Pancreas (tissue), 10 donors: ENCODE results near the gene RPRD1B. TPM values are rescaled to one million over a fixed set of nuclear protein-coding genes. Genes with fewer than 3 reads are reported as not detected.
"Not testable (repeated sequence)": the region's sequence is repeated elsewhere in the genome, so short reads cannot be mapped to it uniquely, and the experiment has no call there.

Experiments
- ATAC-seq, 4 donors: fragments of 200-7000 bp; cut with Tn5 transposase; one replicate each; pipeline versions ENCODE4 v1.8.0 to v1.9.1; 2020; ENCODE audit warnings: mild to moderate bottlenecking in 4 of 4, moderate library complexity in 4 of 4
- DNase-seq, 6 donors: peaks; one replicate each; pipeline ENCODE4 v3.0.0-alpha.2; 2020
- FAIRE-seq: peaks from 2 replicates; lab custom pipeline; 2012; peaks lifted over from hg19 to GRCh38; lab: Jason Lieb, UNC
- H3K27ac ChIP-seq, 4 donors: fragments of 200-600 bp; sonication (generic); 1 replicate in 3 of 4; 2 replicates in 1 of 4; pipeline versions ENCODE4 v1.5.0 to v1.8.0; 2020
- H3K27me3 ChIP-seq, 4 donors: fragments of 200-600 bp; one replicate each; pipeline ENCODE4 v1.8.0; 2021
- H3K36me3 ChIP-seq, 3 donors: fragments of 200-600 bp; sonication (generic) in 1 of 3; one replicate each; pipeline versions ENCODE4 v1.5.0 to v1.8.0; 2020 to 2021
- H3K4me1 ChIP-seq, 3 donors: fragments of 200-600 bp; one replicate each; pipeline ENCODE4 v1.8.0; 2021
- H3K4me3 ChIP-seq, 4 donors: fragments of 200-600 bp; sonication (generic) in 2 of 4; one replicate each; pipeline versions ENCODE4 v1.5.0 to v1.8.0; 2020 to 2021
- H3K9me3 ChIP-seq, 4 donors: fragments of 200-600 bp; one replicate each; pipeline ENCODE4 v1.8.0; 2021
- WGBS, 2 donors: extraction: QIAGEN DNeasy Blood & Tissue Kit; methylation state at CpG; one replicate each; pipeline ENCODE4 v1.1.7; 2013; 5-methylcytosine and 5-hydroxymethylcytosine counted together
- intact Hi-C, 3 donors: fragments of 100-400 bp; cut with DNase I; formaldehyde crosslinking; loops; one replicate each; pipeline versions ENCODE4 v1.11.1 to v1.14.2; 2022
- polyA plus RNA-seq, 2 donors: library from polyadenylated mRNA; stranded (reverse); fragments of 200-250 nt; gene quantifications; one replicate each; pipeline ENCODE4 v1.2.3, GENCODE V29; 2013
- total RNA-seq, 6 donors: library from RNA; stranded (reverse); fragmentation: NEBNext Ultra II Directional in 4 of 6; extraction: Animal tissue kit (Norgen Biotek cat#: 25700) in 4 of 6; gene quantifications; one replicate each; pipeline versions ENCODE4 v1.2.1 to v1.2.4, GENCODE V29; 2021 to 2023
- TF ChIP-seq, protein P1 (sequence below), 4 donors: fragments of 200-600 bp; sonication (generic) in 3 of 4; IDR thresholded peaks; one replicate each; pipeline versions ENCODE4 v1.5.0 to v1.8.0; 2021; ENCODE audit warnings: antibody characterized with exemption in 4 of 4
- donor health status: healthy with polysubstance abuse.
- donor health status: DM: no; HTN: no; CAD: no; lungs with moderate emphysema.
- donor health status: DM: no; HTN: no; CAD: no.
- donor health status: control.
- donor health status: control.
- donor health status: Bipolar disorder and iron deficiency.
- donor health status: DM: yes; HTN: yes; CAD: no.
- donor health status: DM: no; HTN: no; CAD: no.
- donor health status: DM: no; HTN: no; CAD: no.
- donor health status: DM: yes; HTN: yes; CAD: no.

The RPRD1B gene
- total and polyA plus RNA-seq, 8 donors, result 6.0 to 19.7 (median 12.0) TPM

DNA sequence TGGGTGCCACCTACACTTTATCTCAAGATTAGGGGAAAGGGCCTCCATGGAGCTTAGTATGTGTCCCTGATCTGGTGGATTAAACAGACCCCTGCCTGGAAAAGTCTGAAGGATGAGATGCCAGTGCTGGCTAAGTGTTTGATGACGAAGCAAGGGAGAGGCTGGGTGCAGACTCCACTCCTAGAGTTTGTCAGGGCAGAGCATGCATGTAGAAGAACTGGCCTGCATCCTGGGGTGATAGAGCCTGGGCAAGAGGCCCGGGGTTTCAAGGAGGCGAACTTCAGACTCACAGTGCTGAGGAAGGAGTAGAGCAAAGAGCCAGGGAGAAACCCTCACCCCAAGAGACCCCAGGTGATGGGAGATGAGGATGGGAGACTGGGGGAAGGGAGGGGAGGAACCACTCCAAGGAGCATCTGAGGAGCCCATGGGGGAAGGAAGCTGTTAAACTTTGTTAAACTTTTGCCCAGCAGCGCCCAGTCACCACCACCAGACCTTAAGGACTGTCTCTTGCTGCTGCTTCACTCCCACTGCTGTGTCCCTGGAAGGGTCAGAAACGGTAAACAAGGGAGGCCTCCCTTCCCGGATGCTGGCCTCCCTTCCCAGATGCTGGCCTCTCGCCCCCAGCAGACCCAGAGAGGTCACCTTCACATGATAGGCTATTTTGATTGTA lies 61.6 kb downstream of the RPRD1B start:
- no peak overlapping the region for H3K4me3 ChIP-seq
- no peaks in the 10 kb centered on the region for H3K9me3 ChIP-seq
- H3K4me1 ChIP-seq, result peaks cover 0 to 19% (median 0%) of the 10 kb centered on the region in 3 donors
- H3K27ac ChIP-seq, result peak overlapping the region in 2 of 4 donors; percentile 50
- no peaks in the 10 kb centered on the region for H3K27me3 ChIP-seq
- intact Hi-C loops, result no loop called here
- DNase-seq (no peak), ATAC-seq (peak in 2 of 4 donors; percentile 46 to 47), FAIRE-seq (no peak)
- 78 to 84% methylated on average over 7 of the region's 7 CpGs for WGBS, 2 donors
- TF ChIP-seq, protein P1, sequence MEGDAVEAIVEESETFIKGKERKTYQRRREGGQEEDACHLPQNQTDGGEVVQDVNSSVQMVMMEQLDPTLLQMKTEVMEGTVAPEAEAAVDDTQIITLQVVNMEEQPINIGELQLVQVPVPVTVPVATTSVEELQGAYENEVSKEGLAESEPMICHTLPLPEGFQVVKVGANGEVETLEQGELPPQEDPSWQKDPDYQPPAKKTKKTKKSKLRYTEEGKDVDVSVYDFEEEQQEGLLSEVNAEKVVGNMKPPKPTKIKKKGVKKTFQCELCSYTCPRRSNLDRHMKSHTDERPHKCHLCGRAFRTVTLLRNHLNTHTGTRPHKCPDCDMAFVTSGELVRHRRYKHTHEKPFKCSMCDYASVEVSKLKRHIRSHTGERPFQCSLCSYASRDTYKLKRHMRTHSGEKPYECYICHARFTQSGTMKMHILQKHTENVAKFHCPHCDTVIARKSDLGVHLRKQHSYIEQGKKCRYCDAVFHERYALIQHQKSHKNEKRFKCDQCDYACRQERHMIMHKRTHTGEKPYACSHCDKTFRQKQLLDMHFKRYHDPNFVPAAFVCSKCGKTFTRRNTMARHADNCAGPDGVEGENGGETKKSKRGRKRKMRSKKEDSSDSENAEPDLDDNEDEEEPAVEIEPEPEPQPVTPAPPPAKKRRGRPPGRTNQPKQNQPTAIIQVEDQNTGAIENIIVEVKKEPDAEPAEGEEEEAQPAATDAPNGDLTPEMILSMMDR (IDR thresholded peaks at IDR 0.05), result no peak
- peaks cover 0 to 8% (median 0%) of the 10 kb centered on the region in 3 donors for H3K36me3 ChIP-seq

DNA sequence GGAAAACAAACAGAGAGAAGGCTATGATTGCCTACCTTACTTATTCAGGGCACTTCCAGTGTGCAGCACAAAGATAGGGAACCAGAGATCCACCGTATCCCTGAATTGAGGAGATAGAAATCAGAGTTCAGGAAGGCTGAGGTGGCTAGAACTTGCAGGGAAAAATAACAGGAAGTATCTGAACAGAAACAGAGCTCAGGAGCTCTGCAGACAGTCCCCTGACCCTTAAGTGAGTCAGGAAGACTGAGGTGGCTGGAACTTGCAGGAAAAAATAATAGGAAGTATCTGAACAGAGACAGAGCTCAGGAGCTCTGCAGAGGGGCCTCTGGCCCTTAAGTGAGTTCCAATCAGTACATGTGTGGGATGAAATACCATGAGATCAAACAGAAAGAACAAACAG lies 65.4 kb downstream of the RPRD1B start:
- Histone ChIP-seq H3K36me3 (no peaks in the 10 kb centered on the region), H3K4me3 (no peak overlapping the region), H3K4me1 (peaks cover 0 to 17% (median 0%) of the 10 kb centered on the region in 3 donors), H3K9me3 (no peaks in the 10 kb centered on the region), H3K27ac (no peak overlapping the region), H3K27me3 (no peaks in the 10 kb centered on the region)
- TF ChIP-seq, protein P1 (IDR thresholded peaks at IDR 0.05), result no peak
- ATAC-seq (no peak), DNase-seq (no peak), FAIRE-seq (no peak)
- intact Hi-C loops, result no loop called here
- 86% methylated on average over 1 of the region's 1 CpG for WGBS, 2 donors

DNA sequence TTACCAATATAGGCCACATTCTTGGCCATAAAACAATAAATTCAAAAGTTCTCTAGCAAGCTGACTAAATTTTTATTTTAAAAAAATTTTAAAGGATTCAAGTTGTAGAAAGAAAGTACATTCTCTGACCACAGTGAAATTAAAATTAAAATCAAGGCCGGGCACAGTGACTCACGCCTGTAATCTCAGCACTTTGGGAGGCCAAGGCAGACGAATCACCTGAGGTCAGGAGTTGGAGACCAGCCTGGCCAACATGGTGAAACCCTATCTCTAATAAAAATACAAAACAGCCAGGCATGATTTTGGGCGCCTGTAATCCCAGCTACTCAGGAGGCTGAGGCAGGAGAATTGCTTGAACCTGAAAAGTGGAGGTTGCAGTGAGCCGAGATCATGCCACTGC lies 68.7 kb downstream of the RPRD1B start:
- DNase-seq, H3K4me3 ChIP-seq, FAIRE-seq, H3K9me3 ChIP-seq, intact Hi-C loops, H3K4me1 ChIP-seq, ATAC-seq, H3K36me3 ChIP-seq, H3K27ac ChIP-seq, H3K27me3 ChIP-seq: not testable (repeated sequence)
- 91 to 97% methylated on average over 5 of the region's 5 CpGs for WGBS, 2 donors

DNA sequence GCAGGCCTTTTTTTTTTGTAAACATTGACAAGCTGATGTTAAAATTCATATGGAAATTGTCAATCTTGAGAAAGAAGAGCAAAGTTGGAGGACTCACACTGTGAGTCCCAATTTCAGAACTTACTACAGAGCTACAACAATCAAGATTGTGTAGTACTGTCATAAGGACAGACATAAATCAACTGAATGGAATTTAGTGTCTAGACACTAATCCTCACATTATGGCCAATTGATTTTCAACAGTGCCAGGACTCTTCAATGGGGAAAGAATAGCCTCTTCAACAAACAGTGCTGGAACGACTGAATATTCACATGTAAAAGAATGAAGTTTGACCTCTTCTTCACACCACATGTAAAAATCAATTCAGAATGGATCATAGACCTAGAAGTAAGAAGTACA lies 70.7 kb downstream of the RPRD1B start:
- no peaks in the 10 kb centered on the region for H3K27me3 ChIP-seq
- TF ChIP-seq, protein P1 (IDR thresholded peaks at IDR 0.05), result no peak
- H3K27ac ChIP-seq, result no peak overlapping the region
- ATAC-seq, result no peak
- no peaks in the 10 kb centered on the region for H3K9me3 ChIP-seq
- H3K4me3 ChIP-seq, result no peak overlapping the region
- FAIRE-seq, result no peak
- intact Hi-C loops, result no loop called here
- 11 to 13% methylated on average over 1 of the region's 1 CpG for WGBS, 2 donors
- no peak for DNase-seq
- no peaks in the 10 kb centered on the region for H3K4me1 ChIP-seq
- no peaks in the 10 kb centered on the region for H3K36me3 ChIP-seq

DNA sequence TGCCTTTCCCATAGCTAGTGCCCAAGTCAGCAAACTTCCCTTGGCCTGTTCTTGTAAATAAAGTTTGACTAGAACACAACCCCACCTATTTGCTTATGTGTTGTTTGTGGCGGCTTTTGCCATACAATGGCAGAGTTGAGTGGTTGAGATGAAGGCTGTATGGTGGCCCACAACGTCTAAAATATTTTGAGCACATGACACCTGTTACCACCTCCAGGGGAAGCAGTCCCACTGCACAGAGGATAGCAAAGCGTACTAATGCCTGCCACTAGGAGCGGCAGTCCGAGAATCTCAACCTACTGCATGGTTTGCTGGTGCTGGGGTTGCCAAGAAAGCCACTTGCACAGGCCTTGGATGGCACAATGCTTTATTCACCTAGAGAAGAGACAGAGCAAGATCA lies 72.9 kb downstream of the RPRD1B start:
- no peak overlapping the region for H3K27ac ChIP-seq
- no peaks in the 10 kb centered on the region for H3K9me3 ChIP-seq
- H3K27me3 ChIP-seq, result no peaks in the 10 kb centered on the region
- FAIRE-seq, result no peak
- no peak for ATAC-seq
- H3K4me3 ChIP-seq, result no peak overlapping the region
- H3K4me1 ChIP-seq, result peaks cover 0 to 6% (median 0%) of the 10 kb centered on the region in 3 donors
- DNase-seq, result no peak
- TF ChIP-seq, protein P1 (IDR thresholded peaks at IDR 0.05), result no peak
- 88 to 91% methylated on average over 5 of the region's 5 CpGs for WGBS, 2 donors
- intact Hi-C loops, result no loop called here
- no peaks in the 10 kb centered on the region for H3K36me3 ChIP-seq

DNA sequence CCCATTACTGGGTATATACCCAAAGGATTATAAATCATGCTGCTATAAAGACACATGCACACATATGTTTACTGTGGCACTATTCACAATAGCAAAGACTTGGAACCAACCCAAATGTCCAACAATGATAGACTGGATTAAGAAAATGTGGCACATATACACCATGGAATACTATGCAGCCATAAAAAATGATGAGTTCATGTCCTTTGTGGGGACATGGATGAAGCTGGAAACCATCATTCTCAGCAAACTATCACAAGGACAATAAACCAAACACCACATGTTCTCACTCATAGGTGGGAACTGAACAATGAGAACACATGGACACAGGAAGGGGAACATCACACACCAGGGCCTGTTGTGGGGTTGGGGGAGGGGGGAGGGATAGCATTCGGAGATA lies 73.8 kb downstream of the RPRD1B start:
- DNase-seq, H3K4me1 ChIP-seq, H3K4me3 ChIP-seq, H3K27ac ChIP-seq, FAIRE-seq, H3K9me3 ChIP-seq, ATAC-seq, intact Hi-C loops, H3K36me3 ChIP-seq, H3K27me3 ChIP-seq: not testable (repeated sequence)
- 85 to 88% methylated on average over 1 of the region's 1 CpG for WGBS, 2 donors

DNA sequence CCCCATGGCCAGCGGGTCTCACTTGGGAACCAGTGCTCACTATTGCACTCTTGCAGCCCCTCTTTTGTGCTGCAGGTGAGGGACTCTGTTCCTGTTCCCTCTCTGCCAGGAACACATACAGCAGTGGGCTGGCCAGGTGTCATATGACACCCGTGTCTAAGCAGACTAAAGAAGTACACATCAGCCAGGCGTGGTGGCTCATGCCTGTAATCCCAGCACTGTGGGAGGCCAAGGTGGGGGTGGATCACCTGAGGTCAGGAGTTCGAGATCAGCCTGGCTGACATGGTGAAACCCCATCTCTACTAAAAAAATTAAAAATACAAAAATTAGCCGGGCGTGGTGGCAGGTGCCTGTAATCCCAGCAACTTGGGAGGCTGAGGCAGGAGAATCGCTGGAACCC lies 74.4 kb downstream of the RPRD1B start:
- H3K27ac ChIP-seq, H3K4me3 ChIP-seq, FAIRE-seq, ATAC-seq, H3K27me3 ChIP-seq, intact Hi-C loops, DNase-seq, H3K4me1 ChIP-seq, H3K9me3 ChIP-seq, H3K36me3 ChIP-seq: not testable (repeated sequence)
- WGBS, 2 donors, result 82 to 87% methylated on average over 7 of the region's 7 CpGs
